HFFc6 (cell line): ENCODE data around the gene TNS4. TPM values are rescaled to one million over a fixed set of nuclear protein-coding genes. Genes with fewer than 3 reads are reported as not detected.

ENCODE experiments used
- DNase-seq: peaks from one replicate; pipeline ENCODE4 v3.0.0-alpha.2; 2018
- H3K27ac Mint-ChIP-seq: 2 replicates; pipeline ENCODE4 v1.8.0; 2020; ENCODE audit warnings: mild to moderate bottlenecking, mixed read lengths
- H3K27me3 Mint-ChIP-seq: 2 replicates; pipeline ENCODE4 v1.8.0; 2021; ENCODE audit warnings: mild to moderate bottlenecking, moderate library complexity, mixed read lengths; ENCODE audit not compliant: insufficient read depth
- H3K36me3 Mint-ChIP-seq: 2 replicates; pipeline ENCODE4 v1.8.0; 2021; ENCODE audit warnings: low read depth, mixed read lengths
- H3K4me1 Mint-ChIP-seq: 2 replicates; pipeline ENCODE4 v1.8.0; 2020; ENCODE audit warnings: low read depth, mixed read lengths
- H3K4me3 Mint-ChIP-seq: 2 replicates; pipeline ENCODE4 v1.8.0; 2020; ENCODE audit warnings: mild to moderate bottlenecking, moderate library complexity, mixed read lengths
- H3K9me3 Mint-ChIP-seq: 2 replicates; pipeline ENCODE4 v1.8.0; 2020; ENCODE audit warnings: mild to moderate bottlenecking, mixed read lengths
- total RNA-seq, 6 experiments: library from RNA; stranded (reverse); fragmentation: NEBNext Ultra II Directional; extraction: Animal tissue kit (Norgen Biotek cat#: 25700); gene quantifications; 2 replicates in 1 of 6; 3 replicates in 5 of 6; pipeline ENCODE4 v1.2.3, GENCODE V29; 2021
- TF ChIP-seq, protein P1 (sequence below): fragments of 200-600 bp; sonication (generic); IDR thresholded peaks from 2 replicates; pipeline ENCODE4 v1.5.0; 2021; ENCODE audit warnings: antibody characterized with exemption, mild to moderate bottlenecking

The TNS4 gene
- total RNA-seq, 6 experiments from 2014 or later = 0.17 TPM; not detected in 5

DNA sequence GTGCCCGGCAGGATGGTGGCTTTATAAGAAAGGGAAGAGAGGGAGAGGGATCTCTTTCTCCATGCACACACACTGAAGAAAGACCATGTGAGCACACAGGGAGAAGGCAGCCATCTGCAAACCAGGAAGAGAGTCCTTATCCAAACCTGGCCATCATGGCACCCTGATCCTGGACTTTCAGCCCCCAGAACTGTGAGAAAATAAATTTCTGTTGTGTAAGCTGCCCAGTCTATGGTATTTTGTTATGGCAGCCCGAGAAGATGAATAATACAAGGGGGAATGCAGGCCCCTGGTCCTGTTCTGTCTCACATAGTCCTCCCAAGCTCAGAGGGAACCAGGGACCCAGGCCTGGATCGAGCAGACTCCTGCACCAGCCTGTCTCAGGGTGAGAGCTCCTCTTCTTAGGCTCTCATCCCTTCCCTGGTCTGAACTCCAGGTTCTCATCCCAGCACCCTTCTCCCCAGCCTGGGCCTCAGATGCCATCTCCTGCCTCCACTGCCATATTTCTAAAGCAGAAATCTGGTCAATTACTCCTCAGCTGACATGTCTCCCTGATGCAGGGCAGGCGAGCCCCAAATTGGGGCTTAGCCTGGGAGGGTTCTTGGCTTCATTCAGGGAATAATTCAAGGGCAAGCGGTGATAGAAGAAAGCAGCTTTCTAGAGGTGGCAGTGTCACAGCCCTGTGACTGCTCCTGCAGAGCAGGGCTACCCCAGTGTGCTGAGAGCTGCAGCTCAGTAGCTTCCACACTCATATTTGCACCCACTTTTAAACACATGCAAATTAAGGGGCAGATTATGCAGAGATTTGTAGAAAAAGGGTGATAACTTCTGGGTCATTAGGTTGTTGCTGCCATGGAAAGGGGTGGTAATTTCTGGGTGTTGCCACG is 29.3 kb downstream of the TNS4 start:
- TF ChIP-seq, protein P1, sequence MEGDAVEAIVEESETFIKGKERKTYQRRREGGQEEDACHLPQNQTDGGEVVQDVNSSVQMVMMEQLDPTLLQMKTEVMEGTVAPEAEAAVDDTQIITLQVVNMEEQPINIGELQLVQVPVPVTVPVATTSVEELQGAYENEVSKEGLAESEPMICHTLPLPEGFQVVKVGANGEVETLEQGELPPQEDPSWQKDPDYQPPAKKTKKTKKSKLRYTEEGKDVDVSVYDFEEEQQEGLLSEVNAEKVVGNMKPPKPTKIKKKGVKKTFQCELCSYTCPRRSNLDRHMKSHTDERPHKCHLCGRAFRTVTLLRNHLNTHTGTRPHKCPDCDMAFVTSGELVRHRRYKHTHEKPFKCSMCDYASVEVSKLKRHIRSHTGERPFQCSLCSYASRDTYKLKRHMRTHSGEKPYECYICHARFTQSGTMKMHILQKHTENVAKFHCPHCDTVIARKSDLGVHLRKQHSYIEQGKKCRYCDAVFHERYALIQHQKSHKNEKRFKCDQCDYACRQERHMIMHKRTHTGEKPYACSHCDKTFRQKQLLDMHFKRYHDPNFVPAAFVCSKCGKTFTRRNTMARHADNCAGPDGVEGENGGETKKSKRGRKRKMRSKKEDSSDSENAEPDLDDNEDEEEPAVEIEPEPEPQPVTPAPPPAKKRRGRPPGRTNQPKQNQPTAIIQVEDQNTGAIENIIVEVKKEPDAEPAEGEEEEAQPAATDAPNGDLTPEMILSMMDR = no peak
- peak overlapping the region; percentile 61 for H3K27ac Mint-ChIP-seq
- no peaks in the 10 kb centered on the region for H3K9me3 Mint-ChIP-seq
- DNase-seq = no peak
- no peak overlapping the region for H3K4me3 Mint-ChIP-seq
- no peaks in the 10 kb centered on the region for H3K36me3 Mint-ChIP-seq
- H3K27me3 Mint-ChIP-seq = peaks cover 18% of the 10 kb centered on the region
- peaks cover 31% of the 10 kb centered on the region for H3K4me1 Mint-ChIP-seq

GRCh38 chr17:40470932-40471828 is 30.2 kb downstream of the TNS4 start:
- peaks cover 24% of the 10 kb centered on the region for H3K27me3 Mint-ChIP-seq
- DNase-seq = no peak
- no peaks in the 10 kb centered on the region for H3K9me3 Mint-ChIP-seq
- H3K4me1 Mint-ChIP-seq = peaks cover 28% of the 10 kb centered on the region
- H3K4me3 Mint-ChIP-seq = peak overlapping the region; percentile 42; the same call in 1 of the 2 replicates
- peak overlapping the region; percentile 61 for H3K27ac Mint-ChIP-seq
- H3K36me3 Mint-ChIP-seq = no peaks in the 10 kb centered on the region
- TF ChIP-seq, protein P1 = no peak

GRCh38 chr17:40469805-40470675 is 31.4 kb downstream of the TNS4 start:
- H3K27ac Mint-ChIP-seq = no peak overlapping the region; the same call in 1 of the 2 replicates
- H3K36me3 Mint-ChIP-seq = no peaks in the 10 kb centered on the region
- TF ChIP-seq, protein P1 = no peak
- H3K4me1 Mint-ChIP-seq = peaks cover 22% of the 10 kb centered on the region
- H3K27me3 Mint-ChIP-seq = peaks cover 31% of the 10 kb centered on the region
- no peak overlapping the region for H3K4me3 Mint-ChIP-seq
- no peaks in the 10 kb centered on the region for H3K9me3 Mint-ChIP-seq
- no peak for DNase-seq

- Mint-ChIP-seq H3K4me3 (no peak overlapping the region), H3K4me1 (peaks cover 22% of the 10 kb centered on the region), H3K27me3 (peaks cover 42% of the 10 kb centered on the region), H3K27ac (no peak overlapping the region), H3K36me3 (no peaks in the 10 kb centered on the region), H3K9me3 (0 out of 2 replicates have a peak, but pooled peaks cover 4% of the 10 kb centered on the region)
- DNase-seq = no peak
- TF ChIP-seq, protein P1 = no peak
Observed at GRCh38 chr17:40468560-40468959, 32.9 kb downstream of the TNS4 start.
